OCI-LY7 (cell line): ENCODE data around the gene CMIP.

Experiments
- CTCF ChIP-seq: fragments of 200-600 bp; sonication (generic); conservative IDR thresholded peaks from 2 replicates; pipeline ENCODE4 v1.5.1; 2014; ENCODE audit warnings: mild to moderate bottlenecking, antibody characterized with exemption, low read length, moderate library complexity, mixed read lengths
- EZH2phosphoT487 ChIP-seq: fragments of 200-600 bp; sonication (generic); IDR thresholded peaks from 2 replicates; pipeline ENCODE4 v1.6.1; 2018; ENCODE audit warnings: low read depth, borderline replicate concordance, mild to moderate bottlenecking, mixed run types, antibody characterized with exemption, low read length, moderate library complexity, mixed read lengths

DNA sequence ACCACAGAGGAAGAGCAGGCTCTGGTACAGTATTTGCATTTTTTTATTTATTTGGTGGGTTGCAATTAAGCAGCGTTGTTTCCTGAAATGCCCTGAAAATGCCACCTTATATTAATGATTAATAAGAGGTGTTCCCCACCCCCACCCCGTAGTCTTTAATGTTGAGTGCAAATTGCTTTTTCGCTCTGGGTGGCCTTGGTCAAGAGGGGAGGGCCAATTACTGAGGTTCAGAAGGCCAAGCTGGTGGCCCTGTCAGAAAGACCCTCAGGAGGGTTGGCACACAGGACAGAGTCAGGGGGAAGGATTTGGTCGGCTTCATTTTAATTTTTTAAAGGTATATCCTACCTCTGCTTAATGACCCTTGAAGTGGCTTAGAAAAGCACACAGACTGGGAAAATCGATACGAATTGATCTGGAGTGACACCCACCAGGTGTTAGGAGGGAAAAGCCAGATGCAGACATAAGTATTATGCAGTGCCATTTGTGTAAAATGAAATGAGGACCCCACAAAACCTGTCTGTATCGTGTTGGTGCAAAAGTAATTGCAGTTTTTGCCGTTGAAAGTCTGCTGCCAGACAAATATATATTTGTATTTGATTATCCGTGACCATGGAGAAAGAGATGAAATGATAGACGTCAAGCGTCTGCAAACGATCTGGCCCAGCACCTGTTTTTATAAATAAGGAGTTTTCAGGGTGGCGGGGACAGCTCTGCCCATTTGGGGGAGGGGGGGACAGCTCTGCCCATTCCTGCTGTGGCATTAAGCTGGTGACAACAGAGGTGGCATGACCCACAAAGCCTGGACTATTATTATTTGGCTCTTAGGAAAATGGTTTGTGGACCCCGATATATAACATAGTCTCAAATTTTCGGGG, 190.7 kb downstream of the CMIP start:
- TF ChIP-seq CTCF (no peak), EZH2phosphoT487 (no peak)
